K562 (cell line): Measurements from ENCODE around the gene ACKR2. TPM values are rescaled to one million over a fixed set of nuclear protein-coding genes. Genes with fewer than 3 reads are reported as not detected.

ENCODE experiments used
- ESRRA ChIP-seq: fragments of 450-650 bp; IDR thresholded peaks from 2 replicates; pipeline ENCODE4 v1.6.1; 2014; ENCODE audit warnings: low read depth, mild to moderate bottlenecking, moderate library complexity, borderline replicate concordance
- GABPA ChIP-seq: fragments of 200-800 bp; sonication (Bioruptor generic); conservative IDR thresholded peaks from 2 replicates; pipeline ENCODE4 v1.6.1; 2016; ENCODE audit warnings: low read depth, missing genetic modification characterization, missing compliant biosample characterization
- GATAD2B ChIP-seq: fragments of 450-650 bp; IDR thresholded peaks from 2 replicates; pipeline ENCODE4 v1.6.1; 2017; ENCODE audit warnings: mild to moderate bottlenecking, borderline replicate concordance
- PML ChIP-seq: IDR thresholded peaks from 2 replicates; pipeline ENCODE4 v1.6.1; 2012; ENCODE audit warnings: low read length, inconsistent platforms
- SMAD3 ChIP-seq: fragments of 450-650 bp; formaldehyde crosslinking; conservative IDR thresholded peaks from 2 replicates; pipeline ENCODE4 v1.4.0; 2020; ENCODE audit warnings: mild to moderate bottlenecking
- SMAD4 ChIP-seq: fragments of 250-450 bp; sonication (Bioruptor Pico); conservative IDR thresholded peaks from 2 replicates; pipeline ENCODE4 v1.8.0; 2021; ENCODE audit warnings: inconsistent platforms, mild to moderate bottlenecking, moderate library complexity
- SOX6 ChIP-seq: fragments of 450-650 bp; IDR thresholded peaks from 2 replicates; pipeline ENCODE4 v1.6.1; 2014; ENCODE audit warnings: mild to moderate bottlenecking
- TCF3 ChIP-seq: sonication (generic); formaldehyde crosslinking; IDR thresholded peaks from 2 replicates; pipeline ENCODE4 v1.4.0; 2020; ENCODE audit warnings: mild to moderate bottlenecking, missing genetic modification reagents
- polyA plus RNA-seq, 8 experiments: library from polyadenylated mRNA; depleted of rRNA in 4 of 8; stranded (reverse) in 5 of 8; unstranded in 3 of 8; fragments of >200 nt; fragmentation: Nextera tagmentation in 2 of 8; fragmentation: Illumina TruSeq in 1 of 8; extraction: Ambion mirVana in 2 of 8; extraction: Trizol in 1 of 8; gene quantifications; 2 replicates each; pipeline versions ENCODE4 v1.2.1 to v1.2.3, GENCODE V29; 2011 to 2014; ENCODE audit warnings: inconsistent platforms in 1 of 8, missing spikeins in 1 of 8
- total RNA-seq, 7 experiments: library from RNA; depleted of rRNA in 6 of 7; stranded (reverse); fragments of >200 nt in 6 of 7; fragmentation: Illumina TruSeq in 2 of 7; extraction: Trizol in 2 of 7; gene quantifications; 2 replicates each; pipeline versions ENCODE4 v1.2.1 to v1.2.3, GENCODE V29; 2011 to 2021; ENCODE audit warnings: low replicate concordance in 1 of 7
- TF ChIP-seq, protein P1 (sequence below): fragments of 450-650 bp; IDR thresholded peaks from 2 replicates; pipeline ENCODE4 v1.6.1; 2016; ENCODE audit warnings: mild to moderate bottlenecking, moderate library complexity
- TF ChIP-seq, protein P2 (sequence below): fragments of 200-800 bp; sonication (Bioruptor generic); IDR thresholded peaks from 2 replicates; pipeline ENCODE4 v1.6.1; 2017; ENCODE audit warnings: missing genetic modification characterization, missing compliant biosample characterization
- TF ChIP-seq, protein P3 (sequence below): fragments of 450-650 bp; formaldehyde crosslinking; IDR thresholded peaks from 2 replicates; pipeline ENCODE4 v1.4.0; 2020; ENCODE audit warnings: mild to moderate bottlenecking, moderate library complexity

ACKR2 gene
- total and polyA plus RNA-seq, 9 of the 15 experiments (the other 6 are each of a cell fraction or from before 2014, with no cell fraction given) = 0.03 to 0.69 (median 0.25) TPM; not detected in 1

DNA sequence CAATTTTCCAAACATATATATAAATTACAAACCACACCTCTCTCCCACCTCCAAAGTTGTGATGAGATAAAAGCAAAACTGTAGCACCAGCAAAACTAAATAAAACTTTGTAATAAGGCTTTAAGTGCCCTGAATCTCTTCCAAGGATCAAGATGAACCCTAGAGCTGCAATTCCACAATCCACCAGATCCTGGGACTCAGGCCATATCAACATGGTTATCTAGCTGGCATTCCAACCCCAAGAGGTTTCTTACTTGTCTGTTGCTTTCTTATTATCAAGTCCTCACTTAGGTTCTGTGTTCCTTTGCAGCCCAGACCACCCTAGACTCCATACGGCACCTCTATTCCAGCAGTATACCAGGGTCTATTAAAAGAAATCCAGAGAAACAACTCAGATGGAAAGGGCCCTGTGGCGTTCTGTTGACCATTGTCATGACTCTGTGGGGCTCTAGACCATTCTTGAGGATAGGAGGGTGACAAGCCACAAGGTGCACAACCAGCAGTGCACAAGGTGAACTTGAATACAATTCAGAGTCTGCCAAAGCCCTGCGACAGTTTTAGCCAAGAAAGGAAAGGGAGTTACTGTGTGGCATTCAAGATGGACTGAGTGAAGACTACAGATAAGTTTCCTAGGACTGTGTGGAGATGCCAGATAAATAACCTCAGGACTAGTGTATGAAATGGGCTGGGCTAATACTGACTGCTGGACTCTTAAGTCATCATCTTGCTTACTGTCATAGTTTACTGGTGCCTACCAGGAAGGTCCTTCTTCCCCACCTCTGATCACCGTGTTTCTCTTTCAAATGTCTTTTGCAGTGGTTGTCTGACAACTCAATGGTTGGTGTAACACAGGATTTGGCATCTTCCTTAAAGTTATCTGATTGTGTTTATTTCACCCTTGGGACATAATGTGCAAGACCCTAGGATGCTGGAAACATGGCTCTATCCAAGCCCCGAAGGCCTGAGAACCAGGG is 27.2 kb downstream of the ACKR2 start (continued):
- TF ChIP-seq, protein P1, sequence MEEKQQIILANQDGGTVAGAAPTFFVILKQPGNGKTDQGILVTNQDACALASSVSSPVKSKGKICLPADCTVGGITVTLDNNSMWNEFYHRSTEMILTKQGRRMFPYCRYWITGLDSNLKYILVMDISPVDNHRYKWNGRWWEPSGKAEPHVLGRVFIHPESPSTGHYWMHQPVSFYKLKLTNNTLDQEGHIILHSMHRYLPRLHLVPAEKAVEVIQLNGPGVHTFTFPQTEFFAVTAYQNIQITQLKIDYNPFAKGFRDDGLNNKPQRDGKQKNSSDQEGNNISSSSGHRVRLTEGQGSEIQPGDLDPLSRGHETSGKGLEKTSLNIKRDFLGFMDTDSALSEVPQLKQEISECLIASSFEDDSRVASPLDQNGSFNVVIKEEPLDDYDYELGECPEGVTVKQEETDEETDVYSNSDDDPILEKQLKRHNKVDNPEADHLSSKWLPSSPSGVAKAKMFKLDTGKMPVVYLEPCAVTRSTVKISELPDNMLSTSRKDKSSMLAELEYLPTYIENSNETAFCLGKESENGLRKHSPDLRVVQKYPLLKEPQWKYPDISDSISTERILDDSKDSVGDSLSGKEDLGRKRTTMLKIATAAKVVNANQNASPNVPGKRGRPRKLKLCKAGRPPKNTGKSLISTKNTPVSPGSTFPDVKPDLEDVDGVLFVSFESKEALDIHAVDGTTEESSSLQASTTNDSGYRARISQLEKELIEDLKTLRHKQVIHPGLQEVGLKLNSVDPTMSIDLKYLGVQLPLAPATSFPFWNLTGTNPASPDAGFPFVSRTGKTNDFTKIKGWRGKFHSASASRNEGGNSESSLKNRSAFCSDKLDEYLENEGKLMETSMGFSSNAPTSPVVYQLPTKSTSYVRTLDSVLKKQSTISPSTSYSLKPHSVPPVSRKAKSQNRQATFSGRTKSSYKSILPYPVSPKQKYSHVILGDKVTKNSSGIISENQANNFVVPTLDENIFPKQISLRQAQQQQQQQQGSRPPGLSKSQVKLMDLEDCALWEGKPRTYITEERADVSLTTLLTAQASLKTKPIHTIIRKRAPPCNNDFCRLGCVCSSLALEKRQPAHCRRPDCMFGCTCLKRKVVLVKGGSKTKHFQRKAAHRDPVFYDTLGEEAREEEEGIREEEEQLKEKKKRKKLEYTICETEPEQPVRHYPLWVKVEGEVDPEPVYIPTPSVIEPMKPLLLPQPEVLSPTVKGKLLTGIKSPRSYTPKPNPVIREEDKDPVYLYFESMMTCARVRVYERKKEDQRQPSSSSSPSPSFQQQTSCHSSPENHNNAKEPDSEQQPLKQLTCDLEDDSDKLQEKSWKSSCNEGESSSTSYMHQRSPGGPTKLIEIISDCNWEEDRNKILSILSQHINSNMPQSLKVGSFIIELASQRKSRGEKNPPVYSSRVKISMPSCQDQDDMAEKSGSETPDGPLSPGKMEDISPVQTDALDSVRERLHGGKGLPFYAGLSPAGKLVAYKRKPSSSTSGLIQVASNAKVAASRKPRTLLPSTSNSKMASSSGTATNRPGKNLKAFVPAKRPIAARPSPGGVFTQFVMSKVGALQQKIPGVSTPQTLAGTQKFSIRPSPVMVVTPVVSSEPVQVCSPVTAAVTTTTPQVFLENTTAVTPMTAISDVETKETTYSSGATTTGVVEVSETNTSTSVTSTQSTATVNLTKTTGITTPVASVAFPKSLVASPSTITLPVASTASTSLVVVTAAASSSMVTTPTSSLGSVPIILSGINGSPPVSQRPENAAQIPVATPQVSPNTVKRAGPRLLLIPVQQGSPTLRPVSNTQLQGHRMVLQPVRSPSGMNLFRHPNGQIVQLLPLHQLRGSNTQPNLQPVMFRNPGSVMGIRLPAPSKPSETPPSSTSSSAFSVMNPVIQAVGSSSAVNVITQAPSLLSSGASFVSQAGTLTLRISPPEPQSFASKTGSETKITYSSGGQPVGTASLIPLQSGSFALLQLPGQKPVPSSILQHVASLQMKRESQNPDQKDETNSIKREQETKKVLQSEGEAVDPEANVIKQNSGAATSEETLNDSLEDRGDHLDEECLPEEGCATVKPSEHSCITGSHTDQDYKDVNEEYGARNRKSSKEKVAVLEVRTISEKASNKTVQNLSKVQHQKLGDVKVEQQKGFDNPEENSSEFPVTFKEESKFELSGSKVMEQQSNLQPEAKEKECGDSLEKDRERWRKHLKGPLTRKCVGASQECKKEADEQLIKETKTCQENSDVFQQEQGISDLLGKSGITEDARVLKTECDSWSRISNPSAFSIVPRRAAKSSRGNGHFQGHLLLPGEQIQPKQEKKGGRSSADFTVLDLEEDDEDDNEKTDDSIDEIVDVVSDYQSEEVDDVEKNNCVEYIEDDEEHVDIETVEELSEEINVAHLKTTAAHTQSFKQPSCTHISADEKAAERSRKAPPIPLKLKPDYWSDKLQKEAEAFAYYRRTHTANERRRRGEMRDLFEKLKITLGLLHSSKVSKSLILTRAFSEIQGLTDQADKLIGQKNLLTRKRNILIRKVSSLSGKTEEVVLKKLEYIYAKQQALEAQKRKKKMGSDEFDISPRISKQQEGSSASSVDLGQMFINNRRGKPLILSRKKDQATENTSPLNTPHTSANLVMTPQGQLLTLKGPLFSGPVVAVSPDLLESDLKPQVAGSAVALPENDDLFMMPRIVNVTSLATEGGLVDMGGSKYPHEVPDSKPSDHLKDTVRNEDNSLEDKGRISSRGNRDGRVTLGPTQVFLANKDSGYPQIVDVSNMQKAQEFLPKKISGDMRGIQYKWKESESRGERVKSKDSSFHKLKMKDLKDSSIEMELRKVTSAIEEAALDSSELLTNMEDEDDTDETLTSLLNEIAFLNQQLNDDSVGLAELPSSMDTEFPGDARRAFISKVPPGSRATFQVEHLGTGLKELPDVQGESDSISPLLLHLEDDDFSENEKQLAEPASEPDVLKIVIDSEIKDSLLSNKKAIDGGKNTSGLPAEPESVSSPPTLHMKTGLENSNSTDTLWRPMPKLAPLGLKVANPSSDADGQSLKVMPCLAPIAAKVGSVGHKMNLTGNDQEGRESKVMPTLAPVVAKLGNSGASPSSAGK = no peak
- TF ChIP-seq GABPA (tag) (no peak), SOX6 (peak; percentile 94), ESRRA (peak; percentile 69; the same call in 1 of the 2 replicates), SMAD4 (peak; percentile 90), PML (peak; percentile 96), TCF3 (CRISPR knock-in tag) (peak; percentile 99), SMAD3 (peak; percentile 92), GATAD2B (peak; percentile 87; the same call in 1 of the 2 replicates)
- TF ChIP-seq, protein P2, sequence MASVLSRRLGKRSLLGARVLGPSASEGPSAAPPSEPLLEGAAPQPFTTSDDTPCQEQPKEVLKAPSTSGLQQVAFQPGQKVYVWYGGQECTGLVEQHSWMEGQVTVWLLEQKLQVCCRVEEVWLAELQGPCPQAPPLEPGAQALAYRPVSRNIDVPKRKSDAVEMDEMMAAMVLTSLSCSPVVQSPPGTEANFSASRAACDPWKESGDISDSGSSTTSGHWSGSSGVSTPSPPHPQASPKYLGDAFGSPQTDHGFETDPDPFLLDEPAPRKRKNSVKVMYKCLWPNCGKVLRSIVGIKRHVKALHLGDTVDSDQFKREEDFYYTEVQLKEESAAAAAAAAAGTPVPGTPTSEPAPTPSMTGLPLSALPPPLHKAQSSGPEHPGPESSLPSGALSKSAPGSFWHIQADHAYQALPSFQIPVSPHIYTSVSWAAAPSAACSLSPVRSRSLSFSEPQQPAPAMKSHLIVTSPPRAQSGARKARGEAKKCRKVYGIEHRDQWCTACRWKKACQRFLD = peak; percentile 95
- TF ChIP-seq, protein P3, sequence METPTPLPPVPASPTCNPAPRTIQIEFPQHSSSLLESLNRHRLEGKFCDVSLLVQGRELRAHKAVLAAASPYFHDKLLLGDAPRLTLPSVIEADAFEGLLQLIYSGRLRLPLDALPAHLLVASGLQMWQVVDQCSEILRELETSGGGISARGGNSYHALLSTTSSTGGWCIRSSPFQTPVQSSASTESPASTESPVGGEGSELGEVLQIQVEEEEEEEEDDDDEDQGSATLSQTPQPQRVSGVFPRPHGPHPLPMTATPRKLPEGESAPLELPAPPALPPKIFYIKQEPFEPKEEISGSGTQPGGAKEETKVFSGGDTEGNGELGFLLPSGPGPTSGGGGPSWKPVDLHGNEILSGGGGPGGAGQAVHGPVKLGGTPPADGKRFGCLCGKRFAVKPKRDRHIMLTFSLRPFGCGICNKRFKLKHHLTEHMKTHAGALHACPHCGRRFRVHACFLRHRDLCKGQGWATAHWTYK (CRISPR knock-in tag) = peak; percentile 66; the same call in 1 of the 2 replicates
